Astrocyte (in vitro differentiated cells and primary cell): ENCODE results near the gene CLDN1. TPM values are rescaled to one million over a fixed set of nuclear protein-coding genes. Genes with fewer than 3 reads are reported as not detected.
A peak's percentile ranks its signal among the peaks of the same experiment; 100 is the strongest.

Source experiments
- DNase-seq: peaks from one replicate; pipeline ENCODE4 v3.0.0-alpha.2; 2010; ENCODE audit warnings: low read depth
- FAIRE-seq: peaks from 2 replicates; lab custom pipeline; 2011; peaks lifted over from hg19 to GRCh38; lab: Jason Lieb, UNC
- H2AFZ ChIP-seq: 2 replicates; pipeline ENCODE4 v1.6.0; 2012; ENCODE audit warnings: low read depth, low read length, inconsistent platforms
- H3K27ac ChIP-seq: 2 replicates; pipeline ENCODE4 v1.5.1; 2011; ENCODE audit warnings: low read depth, low read length, inconsistent platforms
- H3K27me3 ChIP-seq: 2 replicates; pipeline ENCODE4 v1.6.0; 2011; ENCODE audit warnings: low read length, inconsistent platforms; ENCODE audit not compliant: insufficient read depth
- H3K36me3 ChIP-seq: 2 replicates; pipeline ENCODE4 v1.5.1; 2011; ENCODE audit warnings: low read length, inconsistent platforms; ENCODE audit not compliant: insufficient read depth
- H3K4me1 ChIP-seq: 2 replicates; pipeline ENCODE4 v1.5.1; 2011; ENCODE audit warnings: low read length, inconsistent platforms; ENCODE audit not compliant: insufficient read depth
- H3K4me2 ChIP-seq: 2 replicates; pipeline ENCODE4 v1.6.0; 2012; ENCODE audit warnings: low read length, inconsistent platforms
- H3K4me3 ChIP-seq: 2 replicates; pipeline ENCODE4 v1.5.1; 2011; ENCODE audit warnings: low read depth, mild to moderate bottlenecking, low read length, inconsistent platforms; ENCODE audit not compliant: insufficient read depth
- H3K79me2 ChIP-seq: 2 replicates; pipeline ENCODE4 v1.6.0; 2012; ENCODE audit warnings: mild to moderate bottlenecking, low read length, inconsistent platforms; ENCODE audit not compliant: insufficient read depth
- H3K9ac ChIP-seq: 2 replicates; pipeline ENCODE4 v1.6.0; 2012; ENCODE audit warnings: mild to moderate bottlenecking, low read length, inconsistent platforms
- H3K9me3 ChIP-seq: 2 replicates; pipeline ENCODE4 v1.5.1; 2012; ENCODE audit warnings: low read depth, mild to moderate bottlenecking, low read length, inconsistent platforms; ENCODE audit not compliant: insufficient read depth
- H4K20me1 ChIP-seq: 2 replicates; pipeline ENCODE4 v1.6.0; 2012; ENCODE audit warnings: low read length, inconsistent platforms; ENCODE audit not compliant: insufficient read depth
- H3K27ac Mint-ChIP-seq: one replicate; pipeline ENCODE4 v1.8.0; 2021; ENCODE audit warnings: mild to moderate bottlenecking, mixed read lengths; ENCODE audit not compliant: unreplicated experiment
- H3K27me3 Mint-ChIP-seq: one replicate; pipeline ENCODE4 v1.8.0; 2021; ENCODE audit warnings: low read depth, mixed read lengths; ENCODE audit not compliant: unreplicated experiment
- H3K36me3 Mint-ChIP-seq: one replicate; pipeline ENCODE4 v1.8.0; 2021; ENCODE audit warnings: low read depth, mixed read lengths; ENCODE audit not compliant: unreplicated experiment
- H3K4me1 Mint-ChIP-seq: one replicate; pipeline ENCODE4 v1.8.0; 2021; ENCODE audit warnings: low read depth, mixed read lengths; ENCODE audit not compliant: unreplicated experiment
- H3K4me3 Mint-ChIP-seq: one replicate; pipeline ENCODE4 v1.8.0; 2021; ENCODE audit warnings: mild to moderate bottlenecking, moderate library complexity, mixed read lengths; ENCODE audit not compliant: unreplicated experiment
- H3K9me3 Mint-ChIP-seq: one replicate; pipeline ENCODE4 v1.8.0; 2021; ENCODE audit warnings: mild to moderate bottlenecking, mixed read lengths; ENCODE audit not compliant: unreplicated experiment
- CTCF ChIP-seq: IDR thresholded peaks from 2 replicates; pipeline ENCODE4 v1.5.1; 2011; ENCODE audit warnings: low read depth, mild to moderate bottlenecking, inconsistent platforms, low read length, moderate library complexity; ENCODE audit not compliant: insufficient read depth
- EZH2 ChIP-seq: IDR thresholded peaks from 2 replicates; pipeline ENCODE4 v1.6.1; 2012; ENCODE audit warnings: mild to moderate bottlenecking, low read length, inconsistent platforms; ENCODE audit not compliant: insufficient read depth
- total RNA-seq: library from RNA; stranded (reverse); gene quantifications from 2 replicates; pipeline ENCODE4 v1.2.1, GENCODE V29; 2021

Gene CLDN1
- total RNA-seq, 1 donor from 2014 or later, result 35.6 TPM

GRCh38 chr3:190326361-190326760, 4.1 kb upstream of the CLDN1 start:
- no peaks in the 10 kb centered on the region for H4K20me1 ChIP-seq
- no peak overlapping the region for H3K27ac Mint-ChIP-seq
- no peaks in the 10 kb centered on the region for H3K9me3 ChIP-seq
- no peaks in the 10 kb centered on the region for H3K79me2 ChIP-seq
- H3K9ac ChIP-seq, result no peak overlapping the region
- TF ChIP-seq EZH2, result no peak
- no peak for TF ChIP-seq CTCF
- no peak overlapping the region for H3K27ac ChIP-seq
- no peaks in the 10 kb centered on the region for H3K27me3 ChIP-seq
- no peak overlapping the region for H3K4me3 ChIP-seq
- H3K36me3 Mint-ChIP-seq, result no peaks in the 10 kb centered on the region
- peaks cover 8% of the 10 kb centered on the region for H3K4me1 Mint-ChIP-seq
- FAIRE-seq (no peak), DNase-seq (no peak)
- H3K4me3 Mint-ChIP-seq, result no peak overlapping the region
- H3K27me3 Mint-ChIP-seq, result peaks cover under 1% of the 10 kb centered on the region
- peak overlapping the region; percentile 15 for H3K4me2 ChIP-seq
- H3K36me3 ChIP-seq, result no peaks in the 10 kb centered on the region
- peaks cover 22% of the 10 kb centered on the region for H3K4me1 ChIP-seq
- H2AFZ ChIP-seq, result peak overlapping the region; percentile 58
- no peaks in the 10 kb centered on the region for H3K9me3 Mint-ChIP-seq

DNA sequence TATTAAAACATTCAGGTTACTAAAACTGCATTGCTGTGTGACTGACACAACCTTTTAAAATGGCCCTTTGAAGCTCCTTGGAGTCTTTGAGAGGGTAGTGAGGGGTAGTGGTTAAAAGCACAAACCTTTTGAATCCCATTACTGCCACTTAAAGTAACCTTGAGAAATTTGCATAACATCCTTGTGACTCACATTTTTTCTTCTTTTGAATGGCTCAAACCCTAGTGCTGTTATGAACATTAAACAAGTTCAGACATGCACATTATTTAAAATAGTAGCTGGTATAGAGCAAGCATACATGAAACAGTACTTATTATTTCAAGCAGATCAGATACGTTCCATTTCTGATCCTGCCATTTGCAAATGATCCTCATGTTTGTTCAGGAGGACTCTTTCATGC, 3.7 kb upstream of the CLDN1 start:
- DNase-seq (peak; percentile 64), FAIRE-seq (no peak)
- H3K27me3 ChIP-seq, result no peaks in the 10 kb centered on the region
- no peak overlapping the region for H3K4me3 ChIP-seq
- H3K27ac ChIP-seq, result no peak overlapping the region
- no peak overlapping the region for H3K27ac Mint-ChIP-seq
- H3K4me2 ChIP-seq, result peak overlapping the region; percentile 15
- H3K4me1 ChIP-seq, result peaks cover 22% of the 10 kb centered on the region
- H3K36me3 ChIP-seq, result no peaks in the 10 kb centered on the region
- no peaks in the 10 kb centered on the region for H3K9me3 Mint-ChIP-seq
- H3K9me3 ChIP-seq, result no peaks in the 10 kb centered on the region
- no peaks in the 10 kb centered on the region for H3K36me3 Mint-ChIP-seq
- no peak overlapping the region for H3K9ac ChIP-seq
- TF ChIP-seq EZH2 (no peak), CTCF (no peak)
- H3K4me1 Mint-ChIP-seq, result peaks cover 11% of the 10 kb centered on the region
- H3K27me3 Mint-ChIP-seq, result peaks cover 5% of the 10 kb centered on the region
- H3K4me3 Mint-ChIP-seq, result no peak overlapping the region
- no peaks in the 10 kb centered on the region for H3K79me2 ChIP-seq
- peak overlapping the region; percentile 58 for H2AFZ ChIP-seq
- no peaks in the 10 kb centered on the region for H4K20me1 ChIP-seq

- FAIRE-seq, result no peak
- Histone ChIP-seq H3K27ac (no peak overlapping the region), H2AFZ (peak overlapping the region; percentile 91), H3K4me3 (no peak overlapping the region), H3K36me3 (no peaks in the 10 kb centered on the region), H3K27me3 (no peaks in the 10 kb centered on the region), H3K79me2 (no peaks in the 10 kb centered on the region), H3K9ac (no peak overlapping the region), H3K4me1 (peaks cover 22% of the 10 kb centered on the region), H4K20me1 (no peaks in the 10 kb centered on the region), H3K4me2 (peak overlapping the region; percentile 91), H3K9me3 (no peaks in the 10 kb centered on the region)
- Mint-ChIP-seq H3K9me3 (no peaks in the 10 kb centered on the region), H3K4me1 (peaks cover 15% of the 10 kb centered on the region), H3K36me3 (no peaks in the 10 kb centered on the region), H3K27ac (peak overlapping the region; percentile 1), H3K4me3 (peak overlapping the region; percentile 84), H3K27me3 (peaks cover 5% of the 10 kb centered on the region)
- TF ChIP-seq EZH2, result no peak
- DNase-seq, result peak; percentile 43
Measured at GRCh38 chr3:190323246-190323626, 990 bp upstream of the CLDN1 start.
